Muscle of leg (tissue), 11 donors: ENCODE measurements around the gene NEK1. TPM values are rescaled to one million over a fixed set of nuclear protein-coding genes. Genes with fewer than 3 reads are reported as not detected.
"Not testable (repeated sequence)": the region's sequence is repeated elsewhere in the genome, so short reads cannot be mapped to it uniquely, and the experiment has no call there.

Source experiments
- DNase-seq: peaks from one replicate; pipeline ENCODE4 v3.0.0; 2013
- H3K27ac ChIP-seq: one replicate; pipeline ENCODE4 v1.5.1; 2013; ENCODE audit warnings: mild to moderate bottlenecking, low read length, control low read depth
- H3K27me3 ChIP-seq: one replicate; pipeline ENCODE4 v1.6.1; 2013; ENCODE audit warnings: low read length; ENCODE audit not compliant: control insufficient read depth, insufficient read depth
- H3K36me3 ChIP-seq: one replicate; pipeline ENCODE4 v1.6.1; 2013; ENCODE audit warnings: low read length; ENCODE audit not compliant: control insufficient read depth, insufficient read depth
- H3K4me1 ChIP-seq: one replicate; pipeline ENCODE4 v1.6.1; 2013; ENCODE audit warnings: low read length; ENCODE audit not compliant: control insufficient read depth, insufficient read depth
- H3K4me3 ChIP-seq: one replicate; pipeline ENCODE4 v1.5.1; 2013; ENCODE audit warnings: low read length, control low read depth
- H3K9me3 ChIP-seq: replicated peaks from 2 replicates; pipeline ENCODE4 v1.6.1; 2013; ENCODE audit warnings: low read depth, low read length; ENCODE audit not compliant: control insufficient read depth
- WGBS: methylation state at CpG from one replicate; pipeline ENCODE4 v1.1.5; 2013; ENCODE audit warnings: missing lambda C conversion rate; ENCODE audit not compliant: insufficient coverage; 5-methylcytosine and 5-hydroxymethylcytosine counted together
- polyA plus RNA-seq, 8 donors: library from polyadenylated mRNA; unstranded; fragments of 120-200 nt; gene quantifications; one replicate each; pipeline versions ENCODE4 v1.2.1 to v1.2.3, GENCODE V29; 2013; ENCODE audit warnings: inconsistent platforms in 1 of 8, low replicate concordance in 1 of 8; ENCODE audit not compliant: insufficient read length in 8 of 8, insufficient read depth in 1 of 8
- total RNA-seq: library from RNA; stranded (reverse); fragments of 120-200 nt; gene quantifications from one replicate; pipeline ENCODE4 v1.2.4, GENCODE V29; 2013

The NEK1 gene
- total and polyA plus RNA-seq, 9 donors: 9.6 to 14.7 (median 11.8) TPM

- H3K27me3 ChIP-seq: no peaks in the 10 kb centered on the region
- H3K36me3 ChIP-seq: peaks cover 2% of the 10 kb centered on the region
- no peak for DNase-seq
- H3K9me3 ChIP-seq: no peaks in the 10 kb centered on the region
- peaks cover 5% of the 10 kb centered on the region for H3K4me1 ChIP-seq
- H3K27ac ChIP-seq: no peak overlapping the region
- no peak overlapping the region for H3K4me3 ChIP-seq
Measured at GRCh38 chr4:169436734-169437133, 175.6 kb downstream of the NEK1 start.

- WGBS: 78% methylated on average over 1 of the region's 3 CpGs
Measured at GRCh38 chr4:169428376-169428775, 184.0 kb downstream of the NEK1 start.

DNA sequence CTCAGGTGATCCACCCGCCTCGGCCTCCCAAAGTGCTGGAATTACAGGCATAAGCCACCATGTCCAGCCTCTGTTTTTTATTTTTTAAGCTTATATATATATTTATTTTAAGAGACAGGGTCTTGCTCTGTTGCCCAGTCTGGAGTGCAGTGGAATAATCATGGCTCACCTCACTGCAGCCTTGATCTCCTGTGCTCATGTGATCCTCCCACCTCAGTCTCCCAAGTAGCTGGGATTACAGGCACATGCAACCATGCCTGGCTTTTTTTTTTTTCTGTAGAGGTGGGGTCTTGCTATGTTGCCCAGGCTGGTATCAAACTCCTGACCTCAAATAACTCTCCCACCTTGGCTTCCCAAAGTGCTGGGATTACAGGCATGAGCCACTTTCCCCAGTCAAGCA is 184.7 kb downstream of the NEK1 start:
- not testable (repeated sequence) for H3K36me3 ChIP-seq, H3K4me3 ChIP-seq, H3K27ac ChIP-seq, H3K4me1 ChIP-seq, H3K27me3 ChIP-seq, H3K9me3 ChIP-seq, DNase-seq
- WGBS: no CpG with 5 or more reads among the region's 2 CpGs

More at GRCh38 chr4:169428376-169428775, 184.0 kb downstream of the NEK1 start:
- Histone ChIP-seq H3K27ac (no peak overlapping the region), H3K4me3 (no peak overlapping the region), H3K4me1 (no peaks in the 10 kb centered on the region), H3K9me3 (no peaks in the 10 kb centered on the region), H3K36me3 (no peaks in the 10 kb centered on the region), H3K27me3 (no peaks in the 10 kb centered on the region)
- no peak for DNase-seq

- Histone ChIP-seq H3K27me3 (no peaks in the 10 kb centered on the region), H3K9me3 (no peaks in the 10 kb centered on the region), H3K27ac (no peak overlapping the region), H3K4me1 (no peaks in the 10 kb centered on the region), H3K4me3 (no peak overlapping the region), H3K36me3 (no peaks in the 10 kb centered on the region)
- DNase-seq: no peak
- no CpG with 5 or more reads among the region's 4 CpGs for WGBS
Measured at GRCh38 chr4:169420291-169420690, 192.1 kb downstream of the NEK1 start.

- H3K36me3 ChIP-seq: no peaks in the 10 kb centered on the region
- H3K27ac ChIP-seq: no peak overlapping the region
- DNase-seq: no peak
- no peaks in the 10 kb centered on the region for H3K9me3 ChIP-seq
- no peak overlapping the region for H3K4me3 ChIP-seq
- no peaks in the 10 kb centered on the region for H3K27me3 ChIP-seq
- no peaks in the 10 kb centered on the region for H3K4me1 ChIP-seq
Measured at GRCh38 chr4:169418846-169419245, 193.5 kb downstream of the NEK1 start.

- no peaks in the 10 kb centered on the region for H3K36me3 ChIP-seq
- no peaks in the 10 kb centered on the region for H3K4me1 ChIP-seq
- H3K27ac ChIP-seq: peak overlapping the region; percentile 32
- no peak overlapping the region for H3K4me3 ChIP-seq
- whole genome bisulfite sequencing: no CpG with 5 or more reads among the region's 1 CpG
- H3K9me3 ChIP-seq: no peaks in the 10 kb centered on the region
- H3K27me3 ChIP-seq: no peaks in the 10 kb centered on the region
- DNase-seq: peak; percentile 14
Measured at GRCh38 chr4:169417629-169418282, 194.6 kb downstream of the NEK1 start.

- no peak for DNase-seq
- H3K4me3 ChIP-seq: no peak overlapping the region
- no peaks in the 10 kb centered on the region for H3K27me3 ChIP-seq
- H3K36me3 ChIP-seq: no peaks in the 10 kb centered on the region
- H3K27ac ChIP-seq: no peak overlapping the region
- H3K4me1 ChIP-seq: no peaks in the 10 kb centered on the region
- no peaks in the 10 kb centered on the region for H3K9me3 ChIP-seq
Measured at GRCh38 chr4:169416997-169417396, 195.4 kb downstream of the NEK1 start.

DNA sequence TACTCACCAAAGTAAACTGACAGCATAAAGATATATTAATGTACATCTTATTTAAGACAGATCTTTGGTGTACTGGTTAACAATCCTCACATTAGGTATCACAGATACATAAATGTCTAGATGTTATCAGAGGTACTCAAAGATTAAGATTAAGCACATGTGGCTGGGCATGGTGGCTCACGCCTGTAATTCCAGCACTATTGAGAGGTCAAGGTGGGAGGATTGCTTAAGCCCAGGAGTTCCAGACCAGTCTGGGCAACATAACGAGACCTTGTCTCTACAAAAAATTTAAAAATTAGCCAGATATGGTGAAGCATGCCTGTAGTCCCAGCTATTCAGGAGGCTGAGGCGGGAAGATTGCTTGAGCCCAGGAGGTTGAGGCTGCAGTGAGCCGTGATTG is 195.9 kb downstream of the NEK1 start:
- no peaks in the 10 kb centered on the region for H3K9me3 ChIP-seq
- no peaks in the 10 kb centered on the region for H3K36me3 ChIP-seq
- H3K4me1 ChIP-seq: no peaks in the 10 kb centered on the region
- no peak overlapping the region for H3K27ac ChIP-seq
- DNase-seq: no peak
- no peak overlapping the region for H3K4me3 ChIP-seq
- H3K27me3 ChIP-seq: no peaks in the 10 kb centered on the region
- 100% methylated on average over 3 of the region's 4 CpGs for WGBS

DNA sequence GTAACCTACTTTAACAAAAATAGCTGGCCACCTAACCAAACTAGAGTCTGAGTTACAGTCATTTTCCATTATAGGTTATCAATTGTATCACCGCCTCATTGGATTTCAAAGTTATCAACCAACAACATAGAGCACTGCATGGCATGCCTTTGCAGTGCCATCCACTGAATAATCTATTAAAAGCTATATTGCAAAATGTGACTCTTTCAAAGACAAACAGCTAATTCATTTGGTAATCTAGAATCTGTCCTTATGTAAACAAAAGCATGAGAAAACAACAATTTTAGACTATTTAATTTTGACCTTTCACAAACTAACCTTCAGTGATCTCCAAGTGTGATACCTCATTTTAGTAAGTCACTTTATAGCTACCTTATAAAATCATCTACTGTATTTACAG is 197.5 kb downstream of the NEK1 start:
- no peak for DNase-seq
- WGBS: 100% methylated on average over 1 of the region's 1 CpG
- Histone ChIP-seq H3K4me1 (no peaks in the 10 kb centered on the region), H3K27ac (no peak overlapping the region), H3K4me3 (no peak overlapping the region), H3K9me3 (no peaks in the 10 kb centered on the region), H3K27me3 (no peaks in the 10 kb centered on the region), H3K36me3 (no peaks in the 10 kb centered on the region)

- Histone ChIP-seq H3K36me3 (no peaks in the 10 kb centered on the region), H3K9me3 (no peaks in the 10 kb centered on the region), H3K4me3 (no peak overlapping the region), H3K4me1 (peaks cover 2% of the 10 kb centered on the region), H3K27me3 (no peaks in the 10 kb centered on the region), H3K27ac (no peak overlapping the region)
- no peak for DNase-seq
Measured at GRCh38 chr4:169412046-169412445, 200.3 kb downstream of the NEK1 start.
